Breast epithelium (tissue), 4 donors: ENCODE measurements around the gene LRRC75B. TPM values are rescaled to one million over a fixed set of nuclear protein-coding genes. Genes with fewer than 3 reads are reported as not detected.

Source experiments
- DNase-seq, 2 donors: peaks; one replicate each; pipeline ENCODE4 v3.0.0-alpha.2; 2019; ENCODE audit warnings: low spot score in 2 of 2
- H3K27ac ChIP-seq, 2 donors: fragments of 200-600 bp; sonication (generic) in 1 of 2; one replicate each; pipeline ENCODE4 v1.5.1; 2016 to 2019; ENCODE audit warnings: mild to moderate bottlenecking in 1 of 2
- H3K27me3 ChIP-seq, 2 donors: fragments of 200-600 bp; sonication (generic) in 1 of 2; one replicate each; pipeline versions ENCODE4 v1.5.1 to v1.6.0; 2017 to 2019; ENCODE audit warnings: control low read depth in 1 of 2, mild to moderate bottlenecking in 1 of 2
- H3K36me3 ChIP-seq: fragments of 200-600 bp; one replicate; pipeline ENCODE4 v1.5.1; 2019
- H3K4me1 ChIP-seq, 2 donors: fragments of 200-600 bp; sonication (generic); one replicate each; pipeline ENCODE4 v1.5.1; 2016 to 2019; ENCODE audit warnings: control low read depth in 1 of 2
- H3K4me3 ChIP-seq, 3 donors: fragments of 200-600 bp; sonication (generic); 1 replicate in 2 of 3; 2 replicates in 1 of 3; pipeline ENCODE4 v1.5.1; 2016 to 2019; ENCODE audit warnings: mild to moderate bottlenecking in 3 of 3, moderate library complexity in 2 of 3
- H3K9me3 ChIP-seq, 2 donors: fragments of 200-600 bp; sonication (generic) in 1 of 2; one replicate each; pipeline ENCODE4 v1.5.1; 2016 to 2019; ENCODE audit warnings: control low read depth in 1 of 2
- CTCF ChIP-seq, 3 donors: fragments of 450-650 bp; IDR thresholded peaks; one replicate each; pipeline ENCODE4 v1.5.1; 2016 to 2017; ENCODE audit warnings: antibody characterized with exemption in 3 of 3, mild to moderate bottlenecking in 3 of 3, moderate library complexity in 3 of 3
- POLR2A ChIP-seq: fragments of 450-650 bp; IDR thresholded peaks from one replicate; pipeline ENCODE4 v1.6.1; 2016; ENCODE audit warnings: antibody characterized with exemption, mild to moderate bottlenecking, moderate library complexity
- POLR2AphosphoS5 ChIP-seq, 3 donors: sonication (generic); formaldehyde crosslinking; IDR thresholded peaks; one replicate each; pipeline ENCODE4 v1.6.1; 2017; ENCODE audit warnings: antibody characterized with exemption in 3 of 3
- intact Hi-C: fragments of 100-400 bp; cut with DNase I; formaldehyde crosslinking; loops from one replicate; pipeline ENCODE4 v1.15.1; 2023; ENCODE audit warnings: low total_unique reads
- total RNA-seq, 3 donors: library from RNA; depleted of rRNA; stranded (reverse); fragments of >200 nt; gene quantifications; one replicate each; pipeline ENCODE4 v1.1.0, GENCODE V29; 2016

LRRC75B gene
- total RNA-seq, 3 donors from 2014 or later, result 10.7 to 23.1 (median 20.0) TPM

GRCh38 chr22:24583221-24584165 lies 9.4 kb downstream of the LRRC75B start:
- Histone ChIP-seq H3K9me3 (no peaks in the 10 kb centered on the region), H3K27me3 (no peaks in the 10 kb centered on the region), H3K27ac (peak overlapping the region; percentile 73 to 79), H3K4me3 (peak overlapping the region in 1 of 3 donors; percentile 36), H3K36me3 (no peaks in the 10 kb centered on the region), H3K4me1 (peaks cover 0 to 13% of the 10 kb centered on the region in 2 donors)
- no peak for DNase-seq
- TF ChIP-seq CTCF (IDR thresholded peaks at IDR 0.05), result no peak
- TF ChIP-seq POLR2A, result no peak
- TF ChIP-seq POLR2AphosphoS5 (IDR thresholded peaks at IDR 0.05), result no peak
- intact Hi-C loops, result no loop called here

GRCh38 chr22:24582056-24582814 lies 10.6 kb downstream of the LRRC75B start:
- Histone ChIP-seq H3K9me3 (no peaks in the 10 kb centered on the region), H3K27me3 (no peaks in the 10 kb centered on the region), H3K4me3 (no peak overlapping the region), H3K27ac (no peak overlapping the region), H3K4me1 (peaks cover 0 to 7% of the 10 kb centered on the region in 2 donors), H3K36me3 (no peaks in the 10 kb centered on the region)
- no peak for TF ChIP-seq POLR2AphosphoS5 (IDR thresholded peaks at IDR 0.05)
- DNase-seq, result no peak
- intact Hi-C loops, result no loop called here

GRCh38 chr22:24580276-24580675 lies 12.6 kb downstream of the LRRC75B start:
- H3K4me3 ChIP-seq, result no peak overlapping the region
- H3K27ac ChIP-seq, result no peak overlapping the region
- no peaks in the 10 kb centered on the region for H3K27me3 ChIP-seq
- intact Hi-C loops, result no loop called here
- no peak for TF ChIP-seq CTCF (IDR thresholded peaks at IDR 0.05)
- DNase-seq, result no peak
- H3K36me3 ChIP-seq, result no peaks in the 10 kb centered on the region
- H3K9me3 ChIP-seq, result no peaks in the 10 kb centered on the region
- H3K4me1 ChIP-seq, result peaks cover 0 to 7% of the 10 kb centered on the region in 2 donors

- Histone ChIP-seq H3K9me3 (no peaks in the 10 kb centered on the region), H3K36me3 (no peaks in the 10 kb centered on the region), H3K4me1 (peaks cover 0 to 7% of the 10 kb centered on the region in 2 donors), H3K27ac (peak overlapping the region in 1 of 2 donors; percentile 43), H3K27me3 (no peaks in the 10 kb centered on the region), H3K4me3 (no peak overlapping the region)
- intact Hi-C loops, result no loop called here
- no peak for DNase-seq
- TF ChIP-seq CTCF (IDR thresholded peaks at IDR 0.05) (no peak), POLR2AphosphoS5 (IDR thresholded peaks at IDR 0.05) (no peak), POLR2A (no peak)
These were observed 13.6 kb downstream of the LRRC75B start for GRCh38 chr22:24579258-24579601.

- H3K27ac ChIP-seq, result peak overlapping the region; percentile 43 to 55
- intact Hi-C loops, result no loop called here
These were observed 14.3 kb downstream of the LRRC75B start for GRCh38 chr22:24578355-24579257.

More at GRCh38 chr22:24578355-24579257, 14.3 kb downstream of the LRRC75B start:
- Histone ChIP-seq H3K4me3 (no peak overlapping the region), H3K36me3 (no peaks in the 10 kb centered on the region), H3K27me3 (no peaks in the 10 kb centered on the region), H3K4me1 (peaks cover 0 to 5% of the 10 kb centered on the region in 2 donors), H3K9me3 (no peaks in the 10 kb centered on the region)
- DNase-seq, result no peak
- TF ChIP-seq POLR2AphosphoS5 (IDR thresholded peaks at IDR 0.05) (no peak), CTCF (IDR thresholded peaks at IDR 0.05) (no peak), POLR2A (no peak)
